H1 (cell line): ENCODE measurements around the gene CLPTM1L. TPM values are rescaled to one million over a fixed set of nuclear protein-coding genes. Genes with fewer than 3 reads are reported as not detected.
A peak's percentile ranks its signal among the peaks of the same experiment; 100 is the strongest.

Source experiments
- CTCF ChIA-PET: fragments of 300-600 bp; sonication (Branson Sonifier 250); formaldehyde crosslinking; loops from one replicate; lab custom pipeline; 2021; ENCODE audit not compliant: partially characterized antibody; lab: Charles Lee
- POLR2A ChIA-PET: fragments of 300-600 bp; sonication (Branson Sonifier 250); formaldehyde crosslinking; loops from one replicate; lab custom pipeline; 2021; ENCODE audit warnings: inconsistent platforms; ENCODE audit not compliant: partially characterized antibody; lab: Charles Lee
- DNase-seq, 2 experiments: peaks; one replicate each; pipeline versions ENCODE4 v3.0.0 to v3.0.0-alpha.2; 2010 to 2022; ENCODE audit warnings: low spot score in 2 of 2, low read depth in 1 of 2, mixed read lengths in 1 of 2
- FAIRE-seq: peaks from 2 replicates; lab custom pipeline; 2011; peaks lifted over from hg19 to GRCh38; lab: Jason Lieb, UNC
- H2AFZ ChIP-seq: 2 replicates; pipeline ENCODE4 v1.8.1; 2012; ENCODE audit warnings: low read length, inconsistent platforms
- H2AK5ac ChIP-seq: 2 replicates; pipeline ENCODE4 v1.6.1; 2013; ENCODE audit warnings: low read depth, low read length
- H2BK120ac ChIP-seq: replicated peaks from 2 replicates; pipeline ENCODE3; 2013; ENCODE audit warnings: low read depth, low read length, inconsistent platforms
- H2BK12ac ChIP-seq: 2 replicates; pipeline ENCODE4 v1.6.1; 2013; ENCODE audit warnings: low read depth, low read length
- H2BK15ac ChIP-seq: 2 replicates; pipeline ENCODE4 v1.6.1; 2013; ENCODE audit warnings: low read length
- H2BK20ac ChIP-seq: 2 replicates; pipeline ENCODE4 v1.6.1; 2013; ENCODE audit warnings: low read length
- H2BK5ac ChIP-seq: 2 replicates; pipeline ENCODE4 v1.6.1; 2013; ENCODE audit warnings: low read depth, low read length
- H3K14ac ChIP-seq: 2 replicates; pipeline ENCODE4 v1.6.1; 2013; ENCODE audit warnings: inconsistent platforms; ENCODE audit not compliant: insufficient read length
- H3K18ac ChIP-seq: 2 replicates; pipeline ENCODE4 v1.6.1; 2013; ENCODE audit warnings: low read length; ENCODE audit errors: extremely low read depth
- H3K23ac ChIP-seq: 2 replicates; pipeline ENCODE4 v1.6.1; 2013; ENCODE audit warnings: inconsistent platforms; ENCODE audit not compliant: insufficient read length
- H3K23me2 ChIP-seq: 2 replicates; pipeline ENCODE4 v1.6.1; 2013; ENCODE audit warnings: low read depth, low read length
- H3K27ac ChIP-seq: 2 replicates; pipeline ENCODE4 v1.6.1; 2011; ENCODE audit warnings: low read depth, low read length, inconsistent platforms
- H3K27me3 ChIP-seq, 4 experiments: replicated peaks in 1 of 4; 1 replicate in 1 of 4; 2 replicates in 3 of 4; pipeline versions ENCODE4 v1.6.1 to v1.8.1; 2011 to 2013; ENCODE audit warnings: low read length in 3 of 4, mild to moderate bottlenecking in 3 of 4, inconsistent platforms in 2 of 4, mixed read lengths in 2 of 4, moderate library complexity in 1 of 4; ENCODE audit not compliant: control insufficient read depth in 3 of 4, insufficient read depth in 3 of 4; ENCODE audit errors: extremely low read depth in 1 of 4
- H3K36me3 ChIP-seq, 4 experiments: 2 replicates each; pipeline versions ENCODE4 v1.6.1 to v1.8.1; 2011 to 2013; ENCODE audit warnings: mild to moderate bottlenecking in 4 of 4, low read length in 3 of 4, moderate library complexity in 2 of 4, control low read depth in 1 of 4, inconsistent platforms in 1 of 4; ENCODE audit not compliant: insufficient read depth in 4 of 4, control insufficient read depth in 2 of 4
- H3K4ac ChIP-seq: replicated peaks from 2 replicates; pipeline ENCODE3; 2013; ENCODE audit warnings: low read length, low read depth, mixed read lengths, inconsistent platforms; ENCODE audit not compliant: insufficient read length
- H3K4me1 ChIP-seq, 4 experiments: replicated peaks in 1 of 4; 1 replicate in 1 of 4; 2 replicates in 3 of 4; pipeline versions ENCODE4 v1.6.1 to v1.8.1; 2011 to 2013; ENCODE audit warnings: low read length in 3 of 4, inconsistent platforms in 2 of 4, mixed read lengths in 1 of 4; ENCODE audit not compliant: insufficient read depth in 4 of 4, control insufficient read depth in 3 of 4
- H3K4me2 ChIP-seq, 2 experiments: 2 replicates each; pipeline versions ENCODE4 v1.6.1 to v1.8.1; 2011 to 2013; ENCODE audit warnings: low read depth in 2 of 2, low read length in 2 of 2, control low read depth in 1 of 2, inconsistent platforms in 1 of 2, mild to moderate bottlenecking in 1 of 2; ENCODE audit not compliant: insufficient read depth in 1 of 2
- H3K4me3 ChIP-seq, 4 experiments: fragments of 200-600, 300-600 bp in 1 of 4; sonication (generic), shearing (Covaris generic), sonication (Bioruptor Twin) in 1 of 4; 2 replicates each; pipeline versions ENCODE4 v1.5.1 to v1.8.1; 2011 to 2016; ENCODE audit warnings: low read length in 4 of 4, low read depth in 3 of 4, control low read depth in 2 of 4, inconsistent platforms in 2 of 4, mild to moderate bottlenecking in 2 of 4, mixed read lengths in 1 of 4, moderate library complexity in 1 of 4; ENCODE audit not compliant: insufficient read depth in 2 of 4; ENCODE audit errors: extremely low read depth in 1 of 4
- H3K56ac ChIP-seq: replicated peaks from 2 replicates; pipeline ENCODE3; 2013; ENCODE audit warnings: low read depth, mild to moderate bottlenecking, mixed read lengths, low read length, inconsistent platforms; ENCODE audit not compliant: insufficient read length
- H3K79me1 ChIP-seq: 2 replicates; pipeline ENCODE4 v1.6.1; 2013; ENCODE audit warnings: low read depth, low read length, control low read depth
- H3K79me2 ChIP-seq, 2 experiments: 2 replicates each; pipeline versions ENCODE4 v1.6.1 to v1.8.1; 2012 to 2013; ENCODE audit warnings: low read length in 2 of 2, mild to moderate bottlenecking in 2 of 2, inconsistent platforms in 1 of 2; ENCODE audit not compliant: insufficient read depth in 2 of 2, control insufficient read depth in 1 of 2
- H3K9ac ChIP-seq, 4 experiments: replicated peaks in 1 of 4; 1 replicate in 1 of 4; 2 replicates in 3 of 4; pipeline versions ENCODE4 v1.6.1 to v1.8.1; 2011 to 2013; ENCODE audit warnings: low read depth in 3 of 4, low read length in 3 of 4, control low read depth in 2 of 4, mild to moderate bottlenecking in 2 of 4, moderate library complexity in 2 of 4, inconsistent platforms in 1 of 4; ENCODE audit errors: extremely low read depth in 1 of 4
- H3K9me3 ChIP-seq, 2 experiments: 2 replicates each; pipeline versions ENCODE4 v1.6.1 to v1.8.1; 2012 to 2013; ENCODE audit warnings: mild to moderate bottlenecking in 2 of 2, moderate library complexity in 2 of 2, control low read depth in 1 of 2, inconsistent platforms in 1 of 2, low read depth in 1 of 2, low read length in 1 of 2, mixed read lengths in 1 of 2; ENCODE audit not compliant: insufficient read depth in 2 of 2
- H4K20me1 ChIP-seq, 2 experiments: replicated peaks in 1 of 2; 2 replicates each; pipeline versions ENCODE3 to v1.8.1; 2011 to 2013; ENCODE audit warnings: inconsistent platforms in 2 of 2, low read length in 2 of 2, mild to moderate bottlenecking in 1 of 2; ENCODE audit not compliant: insufficient read depth in 2 of 2, control insufficient read depth in 1 of 2
- H4K5ac ChIP-seq: 2 replicates; pipeline ENCODE4 v1.6.1; 2013; ENCODE audit warnings: low read length, low read depth, mixed read lengths, inconsistent platforms; ENCODE audit not compliant: insufficient read length
- H4K8ac ChIP-seq: 2 replicates; pipeline ENCODE4 v1.8.0; 2013; ENCODE audit warnings: mild to moderate bottlenecking, moderate library complexity, low read length, inconsistent platforms; ENCODE audit not compliant: insufficient read depth; ENCODE audit errors: extremely low read depth
- H4K91ac ChIP-seq: replicated peaks from 2 replicates; pipeline ENCODE3; 2013; ENCODE audit warnings: low read length, mixed read lengths, inconsistent platforms; ENCODE audit not compliant: insufficient read length
- CTBP2 ChIP-seq: IDR thresholded peaks from 2 replicates; pipeline ENCODE4 v1.7.0; 2011; ENCODE audit warnings: borderline replicate concordance, mild to moderate bottlenecking, moderate library complexity, mixed read lengths, low read length; ENCODE audit not compliant: insufficient read depth, insufficient read length
- FOSL1 ChIP-seq: IDR thresholded peaks from 2 replicates; pipeline ENCODE4 v1.6.1; 2011; ENCODE audit warnings: mild to moderate bottlenecking, low read depth, low read length, moderate library complexity; ENCODE audit not compliant: insufficient read depth
- HDAC2 ChIP-seq, 2 experiments: fragments of 300-600 bp in 1 of 2; sonication (generic) in 1 of 2; IDR thresholded peaks; 2 replicates each; pipeline ENCODE4 v1.6.1; 2011 to 2012; ENCODE audit warnings: low read depth in 2 of 2, low read length in 2 of 2, mild to moderate bottlenecking in 2 of 2, moderate library complexity in 2 of 2, borderline replicate concordance in 1 of 2, inconsistent platforms in 1 of 2
- HDAC6 ChIP-seq: IDR thresholded peaks from one replicate; pipeline ENCODE4 v1.7.1; 2012; ENCODE audit warnings: low read depth, mild to moderate bottlenecking, inconsistent platforms, low read length, moderate library complexity
- RAD21 ChIP-seq, 2 experiments: IDR thresholded peaks in 1 of 2; conservative IDR thresholded peaks in 1 of 2; 2 replicates each; pipeline ENCODE4 v1.6.1; 2011; ENCODE audit warnings: low read depth in 2 of 2, low read length in 2 of 2, improper control_type of control experiment in 1 of 2, inconsistent platforms in 1 of 2, mild to moderate bottlenecking in 1 of 2, moderate library complexity in 1 of 2
- WGBS, 2 experiments: shearing (Covaris generic) in 1 of 2; methylation state at CpG; one replicate each; pipeline versions ENCODE4 v1.1.6 to v1.1.7; 2013 to 2015; ENCODE audit warnings: low lambda C conversion rate in 2 of 2, mixed read lengths in 2 of 2, inconsistent platforms in 1 of 2, low coverage in 1 of 2, missing lambda C conversion rate in 1 of 2; ENCODE audit not compliant: insufficient replicate concordance in 2 of 2, insufficient coverage in 1 of 2, insufficient read length in 1 of 2; ENCODE audit errors: extremely low coverage in 1 of 2, missing lambda C conversion rate in 1 of 2; 5-methylcytosine and 5-hydroxymethylcytosine counted together
- polyA plus RNA-seq, 7 experiments: library from polyadenylated mRNA; depleted of rRNA in 3 of 7; stranded (reverse) in 5 of 7; unstranded in 2 of 7; fragments of >200 nt in 5 of 7; fragments of 200-250 nt in 2 of 7; gene quantifications; 1 replicate in 5 of 7; 2 replicates in 1 of 7; 4 replicates in 1 of 7; pipeline versions ENCODE4 v1.2.1 to v1.2.3, GENCODE V29; 2011 to 2013; ENCODE audit warnings: missing spikeins in 2 of 7, mixed read lengths in 2 of 7
- total RNA-seq: library from RNA; stranded (reverse); fragmentation: NEBNext Ultra II Directional; extraction: Animal tissue kit (Norgen Biotek cat#: 25700); gene quantifications from 2 replicates; pipeline ENCODE4 v1.2.1, GENCODE V29; 2021

Gene CLPTM1L
- total and polyA plus RNA-seq, 2 of the 8 experiments (the other 6 are each of a cell fraction or from before 2014, with no cell fraction given), result 102 to 119 TPM

- H3K18ac ChIP-seq, result no peak overlapping the region
- ChIA-PET CTCF (interaction anchor here (0.8 to 3.4 kb wide), 3 partner anchors 12 to 149 kb away, joined by 3 to 12 read pairs (median 8); no protein-coding TSS in a partner anchor), POLR2A (interaction anchor here (1.1 to 2.6 kb wide), 7 partner anchors 8 to 225 kb away, joined by 3 to 15 read pairs (median 6); partner anchors contain the start of gene TERT)
- H3K4me1 ChIP-seq, result peaks cover 11 to 17% (median 14%) of the 10 kb centered on the region in 4 experiments
- H2BK120ac ChIP-seq, result no peak overlapping the region
- no peak overlapping the region for H3K56ac ChIP-seq
- no peaks in the 10 kb centered on the region for H3K27me3 ChIP-seq
- 77% methylated on average over 17 of the region's 17 CpGs; no CpG with 5 or more reads in 1 of the 2 experiments for WGBS, 2 experiments
- H4K20me1 ChIP-seq, result peaks cover 0 to 2% of the 10 kb centered on the region in 2 experiments
- no peak overlapping the region for H2AK5ac ChIP-seq
- H3K23me2 ChIP-seq, result no peaks in the 10 kb centered on the region; the same call in 1 of the 2 replicates
- no peak overlapping the region for H2AFZ ChIP-seq
- no peak overlapping the region for H3K9ac ChIP-seq
- H4K8ac ChIP-seq, result no peak overlapping the region; the same call in 1 of the 2 replicates
- no peak overlapping the region for H3K4ac ChIP-seq
- no peak overlapping the region for H3K4me3 ChIP-seq
- H3K79me1 ChIP-seq, result no peaks in the 10 kb centered on the region
- H3K14ac ChIP-seq, result no peak overlapping the region
- no peak overlapping the region for H2BK12ac ChIP-seq
- H3K79me2 ChIP-seq, result no peaks in the 10 kb centered on the region
- no peak for DNase-seq
- H3K4me2 ChIP-seq, result peak overlapping the region; percentile 29 to 56
- H4K5ac ChIP-seq, result no peak overlapping the region
- no peak overlapping the region for H4K91ac ChIP-seq
- H3K27ac ChIP-seq, result no peak overlapping the region; the same call in 1 of the 2 replicates
- no peak overlapping the region for H2BK15ac ChIP-seq
- TF ChIP-seq CTBP2 (no peak), HDAC2 (IDR thresholded peaks at IDR 0.05; ENCODE audit: borderline replicate concordance in 1 of 2, low read depth in 2 of 2, low read length in 2 of 2) (no peak), FOSL1 (no peak), HDAC6 (no peak), RAD21 (IDR thresholded peaks at IDR 0.05 in 1 of 2, conservative IDR thresholded peaks at IDR 0.05 in 1 of 2; ENCODE audit: low read depth in 2 of 2, low read length in 2 of 2) (no peak)
- no peak for FAIRE-seq
- H2BK5ac ChIP-seq, result peak overlapping the region; percentile 66; the same call in 1 of the 2 replicates
- H3K23ac ChIP-seq, result no peak overlapping the region
- H3K9me3 ChIP-seq, result no peaks in the 10 kb centered on the region
- H2BK20ac ChIP-seq, result no peak overlapping the region
- H3K36me3 ChIP-seq, result peaks cover 5 to 37% (median 25%) of the 10 kb centered on the region in 4 experiments
These were observed 28.1 kb downstream of the CLPTM1L start for GRCh38 chr5:1316588-1317340.
